ENCODE data around the gene OTUD1. TPM values are rescaled to one million over a fixed set of nuclear protein-coding genes. Genes with fewer than 3 reads are reported as not detected.
A peak's percentile ranks its signal among the peaks of the same experiment; 100 is the strongest.

OTUD1 gene
- polyA plus RNA-seq, 2 of the 4 experiments (the other 2 are of a cell fraction), result 2.3 to 2.4 TPM

DNA sequence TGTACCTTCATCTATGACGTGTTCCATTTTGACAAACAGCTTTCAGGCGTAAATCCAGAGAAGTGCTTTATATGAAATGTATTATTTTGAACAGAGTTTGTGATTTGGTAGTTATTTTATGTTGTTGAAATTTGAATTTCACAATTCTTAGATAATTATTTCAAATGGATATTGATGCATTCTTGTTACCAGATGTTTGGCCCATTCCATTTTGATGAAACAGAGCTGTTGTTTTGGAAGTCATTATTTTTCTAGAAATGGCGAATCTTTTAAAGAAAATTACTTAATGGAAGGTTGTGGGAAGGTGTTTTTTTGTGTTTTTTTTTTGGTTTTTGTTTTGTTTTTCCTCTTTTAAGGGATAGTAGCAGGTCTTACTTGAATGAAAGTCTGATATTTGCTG lies 2.4 kb downstream of the OTUD1 start:
- peaks cover 17% of the 10 kb centered on the region; the same call in 2 of the 3 replicates for H3K4me1 ChIP-seq
- peak overlapping the region; percentile 89 for H3K4me2 ChIP-seq
- no peak for DNase-seq (ENCODE audit: low read depth in 1 of 2, low spot score in 1 of 2)
- no peak overlapping the region for H3K4me3 ChIP-seq
- ChIA-PET POLR2A (no interaction called here), CTCF (no interaction called here)
- WGBS (ENCODE audit: missing lambda C conversion rate), result 88% methylated on average over 3 of the region's 3 CpGs
- TF ChIP-seq FOXS1 (CRISPR knock-in tag; IDR thresholded peaks at IDR 0.05) (no peak), EP300 (IDR thresholded peaks at IDR 0.05) (no peak), RAD21 (conservative IDR thresholded peaks at IDR 0.05 in 1 of 2, IDR thresholded peaks at IDR 0.05 in 1 of 2) (no peak), MYC (IDR thresholded peaks at IDR 0.05; ENCODE audit: borderline replicate concordance, low read length) (no peak), CEBPB (IDR thresholded peaks at IDR 0.05) (no peak), HDAC2 (IDR thresholded peaks at IDR 0.05) (no peak), PHF8 (IDR thresholded peaks at IDR 0.05; ENCODE audit: borderline replicate concordance, low read depth) (no peak), RNF2 (IDR thresholded peaks at IDR 0.05; ENCODE audit: borderline replicate concordance, low read depth) (no peak), ZSCAN20 (CRISPR knock-in tag; IDR thresholded peaks at IDR 0.05) (no peak), NPAS2 (CRISPR knock-in tag; IDR thresholded peaks at IDR 0.05; ENCODE audit: borderline replicate concordance) (no peak), GATA3 (IDR thresholded peaks at IDR 0.05; ENCODE audit: borderline replicate concordance) (no peak), RARB (CRISPR knock-in tag; IDR thresholded peaks at IDR 0.05) (no peak), RFX5 (IDR thresholded peaks at IDR 0.05) (no peak), HEYL (CRISPR knock-in tag; IDR thresholded peaks at IDR 0.05) (no peak)
- TF ChIP-seq, protein P1, sequence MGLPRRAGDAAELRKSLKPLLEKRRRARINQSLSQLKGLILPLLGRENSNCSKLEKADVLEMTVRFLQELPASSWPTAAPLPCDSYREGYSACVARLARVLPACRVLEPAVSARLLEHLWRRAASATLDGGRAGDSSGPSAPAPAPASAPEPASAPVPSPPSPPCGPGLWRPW (IDR thresholded peaks at IDR 0.05), result no peak
- TF ChIP-seq, protein P2, sequence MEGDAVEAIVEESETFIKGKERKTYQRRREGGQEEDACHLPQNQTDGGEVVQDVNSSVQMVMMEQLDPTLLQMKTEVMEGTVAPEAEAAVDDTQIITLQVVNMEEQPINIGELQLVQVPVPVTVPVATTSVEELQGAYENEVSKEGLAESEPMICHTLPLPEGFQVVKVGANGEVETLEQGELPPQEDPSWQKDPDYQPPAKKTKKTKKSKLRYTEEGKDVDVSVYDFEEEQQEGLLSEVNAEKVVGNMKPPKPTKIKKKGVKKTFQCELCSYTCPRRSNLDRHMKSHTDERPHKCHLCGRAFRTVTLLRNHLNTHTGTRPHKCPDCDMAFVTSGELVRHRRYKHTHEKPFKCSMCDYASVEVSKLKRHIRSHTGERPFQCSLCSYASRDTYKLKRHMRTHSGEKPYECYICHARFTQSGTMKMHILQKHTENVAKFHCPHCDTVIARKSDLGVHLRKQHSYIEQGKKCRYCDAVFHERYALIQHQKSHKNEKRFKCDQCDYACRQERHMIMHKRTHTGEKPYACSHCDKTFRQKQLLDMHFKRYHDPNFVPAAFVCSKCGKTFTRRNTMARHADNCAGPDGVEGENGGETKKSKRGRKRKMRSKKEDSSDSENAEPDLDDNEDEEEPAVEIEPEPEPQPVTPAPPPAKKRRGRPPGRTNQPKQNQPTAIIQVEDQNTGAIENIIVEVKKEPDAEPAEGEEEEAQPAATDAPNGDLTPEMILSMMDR (IDR thresholded peaks at IDR 0.05), result no peak
- TF ChIP-seq, protein P3, sequence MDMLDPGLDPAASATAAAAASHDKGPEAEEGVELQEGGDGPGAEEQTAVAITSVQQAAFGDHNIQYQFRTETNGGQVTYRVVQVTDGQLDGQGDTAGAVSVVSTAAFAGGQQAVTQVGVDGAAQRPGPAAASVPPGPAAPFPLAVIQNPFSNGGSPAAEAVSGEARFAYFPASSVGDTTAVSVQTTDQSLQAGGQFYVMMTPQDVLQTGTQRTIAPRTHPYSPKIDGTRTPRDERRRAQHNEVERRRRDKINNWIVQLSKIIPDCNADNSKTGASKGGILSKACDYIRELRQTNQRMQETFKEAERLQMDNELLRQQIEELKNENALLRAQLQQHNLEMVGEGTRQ (IDR thresholded peaks at IDR 0.05), result no peak
- TF ChIP-seq, protein P4, sequence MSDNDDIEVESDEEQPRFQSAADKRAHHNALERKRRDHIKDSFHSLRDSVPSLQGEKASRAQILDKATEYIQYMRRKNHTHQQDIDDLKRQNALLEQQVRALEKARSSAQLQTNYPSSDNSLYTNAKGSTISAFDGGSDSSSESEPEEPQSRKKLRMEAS (IDR thresholded peaks at IDR 0.05), result no peak
- no peak for ATAC-seq
- no peaks in the 10 kb centered on the region for H3K9me3 ChIP-seq
- no peak overlapping the region for H3K27ac ChIP-seq
- no peak for FAIRE-seq

DNA sequence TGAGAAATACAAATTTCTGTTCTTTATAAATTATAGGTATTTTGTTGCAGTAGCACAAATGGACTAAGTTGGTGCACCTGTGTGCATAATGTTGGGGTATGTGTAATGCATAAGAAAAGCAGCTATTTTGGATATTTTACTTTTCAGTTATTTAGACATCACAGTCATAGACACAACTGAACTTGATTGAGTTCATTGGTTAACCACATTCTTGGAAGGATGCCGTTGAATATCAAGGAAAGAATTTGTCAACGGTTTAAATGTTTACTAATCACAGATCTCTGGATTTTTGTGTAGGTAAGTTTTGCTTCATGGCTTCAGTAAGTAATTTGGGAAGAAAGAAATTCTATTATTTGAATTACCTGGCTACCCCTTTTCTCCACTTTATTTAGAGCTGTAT lies 4.1 kb downstream of the OTUD1 start:
- H3K9me3 ChIP-seq, result no peaks in the 10 kb centered on the region
- 68% methylated on average over 2 of the region's 2 CpGs for WGBS (ENCODE audit: missing lambda C conversion rate)
- FAIRE-seq (no peak), ATAC-seq (no peak), DNase-seq (ENCODE audit: low read depth in 1 of 2, low spot score in 1 of 2) (no peak)
- ChIA-PET POLR2A (no interaction called here), CTCF (interaction anchor here (0.9 kb wide), 1 partner anchor 128 kb away, joined by 5 read pairs; no protein-coding TSS in a partner anchor)
- no peak overlapping the region for H3K4me2 ChIP-seq
- H3K4me1 ChIP-seq, result peaks cover 17% of the 10 kb centered on the region; the same call in 2 of the 3 replicates
- TF ChIP-seq JUNB (IDR thresholded peaks at IDR 0.05) (no peak), EHF (CRISPR knock-in tag; IDR thresholded peaks at IDR 0.05) (no peak), RCOR1 (IDR thresholded peaks at IDR 0.05; ENCODE audit: low read depth, low read length) (no peak)
- TF ChIP-seq, protein P5, sequence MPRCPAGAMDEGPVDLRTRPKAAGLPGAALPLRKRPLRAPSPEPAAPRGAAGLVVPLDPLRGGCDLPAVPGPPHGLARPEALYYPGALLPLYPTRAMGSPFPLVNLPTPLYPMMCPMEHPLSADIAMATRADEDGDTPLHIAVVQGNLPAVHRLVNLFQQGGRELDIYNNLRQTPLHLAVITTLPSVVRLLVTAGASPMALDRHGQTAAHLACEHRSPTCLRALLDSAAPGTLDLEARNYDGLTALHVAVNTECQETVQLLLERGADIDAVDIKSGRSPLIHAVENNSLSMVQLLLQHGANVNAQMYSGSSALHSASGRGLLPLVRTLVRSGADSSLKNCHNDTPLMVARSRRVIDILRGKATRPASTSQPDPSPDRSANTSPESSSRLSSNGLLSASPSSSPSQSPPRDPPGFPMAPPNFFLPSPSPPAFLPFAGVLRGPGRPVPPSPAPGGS (IDR thresholded peaks at IDR 0.05), result no peak
- no peak overlapping the region for H3K27ac ChIP-seq
- no peak overlapping the region for H3K4me3 ChIP-seq
